G401 (cell line): ENCODE results near the gene DOK4. TPM values are rescaled to one million over a fixed set of nuclear protein-coding genes. Genes with fewer than 3 reads are reported as not detected.
A peak's percentile ranks its signal among the peaks of the same experiment; 100 is the strongest.

ENCODE experiments used
- DNase-seq: peaks from one replicate; pipeline ENCODE4 v3.0.0-alpha.2; 2015; ENCODE audit warnings: low spot score
- in situ Hi-C: cut with HindIII; loops from 2 replicates; pipeline ENCODE4 v1.10.0; 2016; ENCODE audit warnings: low sequenced_read_pairs, mixed read lengths
- total RNA-seq: library from RNA; depleted of rRNA; stranded (reverse); fragments of >200 nt; shearing (Covaris generic); gene quantifications from 2 replicates; pipeline ENCODE4 v1.2.3, GENCODE V29; 2014

The DOK4 gene
- total RNA-seq, 1 experiment from 2014 or later, result 33.7 TPM

- no peak for DNase-seq
- in situ Hi-C loops, result no loop called here
Observed at GRCh38 chr16:57525761-57526160, 39.5 kb upstream of the DOK4 start.

DNA sequence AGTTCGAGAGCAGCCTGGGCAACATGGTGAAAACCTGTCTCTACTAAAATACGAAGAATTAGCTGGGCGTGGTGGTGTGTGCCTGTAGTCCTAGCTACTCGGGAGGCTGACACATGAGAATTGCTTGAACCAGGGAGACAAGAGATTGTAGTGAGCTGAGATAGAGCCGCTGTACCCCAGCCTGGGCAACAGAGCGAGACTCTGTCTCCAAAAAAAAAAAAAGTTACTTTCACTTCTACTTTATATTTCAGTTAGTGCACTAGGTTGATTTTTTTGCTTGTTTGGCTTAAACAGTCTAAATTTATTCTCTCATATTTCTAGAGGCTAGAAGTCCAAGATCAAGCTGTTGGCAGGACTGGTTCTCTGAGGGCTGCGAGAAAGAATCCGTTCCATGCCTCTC lies 36.7 kb upstream of the DOK4 start:
- in situ Hi-C loops, result no loop called here
- no peak for DNase-seq

DNA sequence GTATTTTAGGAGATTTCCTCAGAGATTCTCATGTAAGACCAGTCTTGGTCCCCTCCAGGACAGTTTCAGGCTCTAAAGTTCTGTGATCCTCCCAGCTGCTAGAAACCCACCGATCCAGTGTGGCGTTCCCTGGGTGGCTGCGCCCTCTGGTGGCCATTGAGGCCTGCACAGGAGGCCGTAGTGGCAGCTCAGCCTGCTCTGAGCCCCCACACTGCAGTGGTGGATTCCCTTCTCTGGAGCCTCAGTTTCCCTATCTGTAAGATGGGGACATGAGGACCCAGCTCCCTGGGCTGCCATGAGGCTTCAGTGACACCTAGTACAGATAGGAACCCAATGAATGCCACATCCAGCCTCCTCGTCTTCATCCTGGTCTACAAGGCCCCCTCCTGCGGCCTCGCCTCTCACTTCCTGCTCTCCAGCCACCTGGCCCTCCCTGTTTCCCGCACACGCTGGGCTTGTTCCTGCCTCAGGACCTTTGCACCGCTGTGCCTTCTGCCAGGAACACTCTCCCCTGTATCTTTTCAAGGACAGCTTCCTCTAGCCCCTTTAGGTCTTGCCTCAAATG lies 33.6 kb upstream of the DOK4 start:
- in situ Hi-C loops, result no loop called here
- DNase-seq, result peak; percentile 78

GRCh38 chr16:57518922-57519321 lies 32.6 kb upstream of the DOK4 start:
- in situ Hi-C loops, result no loop called here

GRCh38 chr16:57518520-57518919 lies 32.2 kb upstream of the DOK4 start:
- in situ Hi-C loops, result no loop called here
- DNase-seq, result no peak

More at GRCh38 chr16:57518922-57519321, 32.6 kb upstream of the DOK4 start:
- DNase-seq, result no peak

DNA sequence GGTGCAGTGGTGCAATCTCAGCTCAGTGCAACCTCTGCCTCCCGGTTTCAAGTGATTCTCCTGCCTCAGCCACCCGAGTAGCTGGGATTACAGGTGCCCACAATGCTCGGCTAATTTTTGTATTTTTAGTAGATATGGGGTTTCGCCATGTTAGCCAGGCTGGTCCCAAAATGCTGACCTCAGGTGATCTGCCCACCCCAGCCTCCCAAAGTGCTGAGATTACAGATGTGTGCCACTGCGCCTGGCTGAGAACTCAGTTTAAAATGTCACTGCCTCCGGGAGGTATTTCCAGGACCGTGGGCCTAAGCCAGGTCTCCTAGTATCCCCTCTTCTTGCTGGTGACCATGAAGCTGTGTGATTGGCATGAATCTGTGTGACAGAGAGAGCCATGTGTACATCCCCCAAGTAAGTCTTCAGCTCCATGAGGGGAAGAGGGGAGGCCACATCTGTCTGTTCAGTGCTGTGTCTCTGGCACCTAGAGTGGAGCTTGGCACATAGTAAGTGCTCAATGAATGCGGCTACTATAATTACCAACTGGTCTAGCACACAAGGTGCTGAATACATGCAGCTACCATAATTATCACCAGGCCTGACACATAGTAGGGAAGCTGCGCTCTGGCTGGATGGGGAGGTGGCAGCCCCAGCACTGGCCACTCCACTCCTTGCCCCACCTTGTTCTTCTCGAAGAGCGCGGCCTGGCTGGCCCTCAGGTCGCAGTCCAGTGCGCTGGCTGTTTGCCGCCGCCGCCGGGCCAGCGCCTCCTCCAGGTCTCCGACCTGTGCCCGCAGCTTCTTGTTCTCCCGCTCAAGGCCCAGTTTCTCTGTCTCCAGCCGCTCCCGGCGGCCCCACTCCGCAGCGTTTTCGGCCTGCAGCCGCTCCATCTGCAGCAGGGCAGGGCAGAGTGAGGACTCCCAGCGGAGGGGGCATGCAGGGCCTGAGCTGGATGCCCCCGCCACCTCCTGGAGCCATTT lies 31.4 kb upstream of the DOK4 start:
- in situ Hi-C loops, result no loop called here
- no peak for DNase-seq

GRCh38 chr16:57516773-57517172 lies 30.5 kb upstream of the DOK4 start:
- in situ Hi-C loops, result no loop called here
- DNase-seq, result no peak

GRCh38 chr16:57516176-57516725 lies 30.0 kb upstream of the DOK4 start:
- DNase-seq, result no peak
- in situ Hi-C loops, result no loop called here

- in situ Hi-C loops, result no loop called here
- DNase-seq, result no peak
Observed at GRCh38 chr16:57514791-57515600, 28.7 kb upstream of the DOK4 start.

GRCh38 chr16:57514371-57514770 lies 28.1 kb upstream of the DOK4 start:
- DNase-seq, result no peak
- in situ Hi-C loops, result no loop called here

GRCh38 chr16:57513371-57514102 lies 27.2 kb upstream of the DOK4 start:
- DNase-seq, result no peak
- in situ Hi-C loops, result no loop called here

GRCh38 chr16:57512296-57513001 lies 26.2 kb upstream of the DOK4 start:
- in situ Hi-C loops, result no loop called here
- no peak for DNase-seq

GRCh38 chr16:57510016-57510871 lies 24.0 kb upstream of the DOK4 start:
- in situ Hi-C loops, result no loop called here
- DNase-seq, result no peak

GRCh38 chr16:57509231-57509923 lies 23.1 kb upstream of the DOK4 start:
- in situ Hi-C loops, result loop anchor here (10.0 kb wide), 1 partner anchor 65 kb away; no protein-coding TSS in a partner anchor
- no peak for DNase-seq

- no peak for DNase-seq
- in situ Hi-C loops, result loop anchor here (10.0 kb wide), 1 partner anchor 67 kb away; no protein-coding TSS in a partner anchor
Observed at GRCh38 chr16:57508035-57508425, 21.7 kb upstream of the DOK4 start.

- no peak for DNase-seq
- in situ Hi-C loops, result loop anchor here (10.0 kb wide), 1 partner anchor 67 kb away; no protein-coding TSS in a partner anchor
Observed at GRCh38 chr16:57507136-57508034, 21.1 kb upstream of the DOK4 start.
